ENCODE data around the gene ARHGEF10L. TPM values are rescaled to one million over a fixed set of nuclear protein-coding genes. Genes with fewer than 3 reads are reported as not detected.

ARHGEF10L gene
- total RNA-seq, 1 experiment from 2014 or later, result 19.6 TPM

GRCh38 chr1:17599954-17600300, 60.4 kb downstream of the ARHGEF10L start:
- DNase-seq (ENCODE audit: low spot score), result peak; percentile 93
- in situ Hi-C loops (cut with HindIII; ENCODE audit: low sequenced_read_pairs), result loop anchor here (5.0 to 10.0 kb wide), 2 partner anchors 53 to 105 kb away; no protein-coding TSS in a partner anchor

GRCh38 chr1:17600321-17600720, 60.8 kb downstream of the ARHGEF10L start:
- peak; percentile 83 for DNase-seq (ENCODE audit: low spot score)
- in situ Hi-C loops (cut with HindIII; ENCODE audit: low sequenced_read_pairs), result loop anchor here (5.0 to 10.0 kb wide), 2 partner anchors 53 to 106 kb away; no protein-coding TSS in a partner anchor

- no peak for DNase-seq (ENCODE audit: low spot score)
- in situ Hi-C loops (cut with HindIII; ENCODE audit: low sequenced_read_pairs), result loop anchor here (5.0 to 10.0 kb wide), 2 partner anchors 55 to 107 kb away; no protein-coding TSS in a partner anchor
Observed at GRCh38 chr1:17601643-17602382, 62.3 kb downstream of the ARHGEF10L start.

- in situ Hi-C loops (cut with HindIII; ENCODE audit: low sequenced_read_pairs), result loop anchor here (5.0 to 10.0 kb wide), 2 partner anchors 56 to 108 kb away; no protein-coding TSS in a partner anchor
- no peak for DNase-seq (ENCODE audit: low spot score)
Observed at GRCh38 chr1:17603091-17603841, 63.8 kb downstream of the ARHGEF10L start.

- no peak for DNase-seq (ENCODE audit: low spot score)
- in situ Hi-C loops (cut with HindIII; ENCODE audit: low sequenced_read_pairs), result loop anchor here (10.0 kb wide), 1 partner anchor 111 kb away; no protein-coding TSS in a partner anchor
Observed at GRCh38 chr1:17605582-17606344, 66.3 kb downstream of the ARHGEF10L start.

GRCh38 chr1:17606826-17607440, 67.4 kb downstream of the ARHGEF10L start:
- peak; percentile 83 for DNase-seq (ENCODE audit: low spot score)
- in situ Hi-C loops (cut with HindIII; ENCODE audit: low sequenced_read_pairs), result loop anchor here (10.0 kb wide), 1 partner anchor 112 kb away; no protein-coding TSS in a partner anchor

- DNase-seq (ENCODE audit: low spot score), result peak; percentile 65
- in situ Hi-C loops (cut with HindIII; ENCODE audit: low sequenced_read_pairs), result loop anchor here (10.0 kb wide), 1 partner anchor 113 kb away; no protein-coding TSS in a partner anchor
Observed at GRCh38 chr1:17607644-17608581, 68.4 kb downstream of the ARHGEF10L start.

GRCh38 chr1:17609529-17609928, 70.0 kb downstream of the ARHGEF10L start:
- DNase-seq (ENCODE audit: low spot score), result peak; percentile 71
- in situ Hi-C loops (cut with HindIII; ENCODE audit: low sequenced_read_pairs), result loop anchor here (10.0 kb wide), 1 partner anchor 115 kb away; no protein-coding TSS in a partner anchor

GRCh38 chr1:17610085-17610484, 70.6 kb downstream of the ARHGEF10L start:
- in situ Hi-C loops (cut with HindIII; ENCODE audit: low sequenced_read_pairs), result no loop called here
- no peak for DNase-seq (ENCODE audit: low spot score)

GRCh38 chr1:17610713-17611112, 71.2 kb downstream of the ARHGEF10L start:
- in situ Hi-C loops (cut with HindIII; ENCODE audit: low sequenced_read_pairs), result no loop called here
- DNase-seq (ENCODE audit: low spot score), result no peak

- in situ Hi-C loops (cut with HindIII; ENCODE audit: low sequenced_read_pairs), result no loop called here
- no peak for DNase-seq (ENCODE audit: low spot score)
Observed at GRCh38 chr1:17611991-17612390, 72.5 kb downstream of the ARHGEF10L start.

GRCh38 chr1:17612831-17613230, 73.3 kb downstream of the ARHGEF10L start:
- in situ Hi-C loops (cut with HindIII; ENCODE audit: low sequenced_read_pairs), result no loop called here

GRCh38 chr1:17614586-17614985, 75.1 kb downstream of the ARHGEF10L start:
- in situ Hi-C loops (cut with HindIII; ENCODE audit: low sequenced_read_pairs), result no loop called here
- no peak for DNase-seq (ENCODE audit: low spot score)

More at GRCh38 chr1:17612831-17613230, 73.3 kb downstream of the ARHGEF10L start:
- DNase-seq (ENCODE audit: low spot score), result peak; percentile 61

- no peak for DNase-seq (ENCODE audit: low spot score)
- in situ Hi-C loops (cut with HindIII; ENCODE audit: low sequenced_read_pairs), result no loop called here
Observed at GRCh38 chr1:17615157-17615556, 75.7 kb downstream of the ARHGEF10L start.

- DNase-seq (ENCODE audit: low spot score), result no peak
- in situ Hi-C loops (cut with HindIII; ENCODE audit: low sequenced_read_pairs), result no loop called here
Observed at GRCh38 chr1:17615959-17616358, 76.5 kb downstream of the ARHGEF10L start.

GRCh38 chr1:17616731-17617279, 77.3 kb downstream of the ARHGEF10L start:
- DNase-seq (ENCODE audit: low spot score), result no peak
- in situ Hi-C loops (cut with HindIII; ENCODE audit: low sequenced_read_pairs), result no loop called here

- DNase-seq (ENCODE audit: low spot score), result no peak
- in situ Hi-C loops (cut with HindIII; ENCODE audit: low sequenced_read_pairs), result no loop called here
Observed at GRCh38 chr1:17617787-17618557, 78.5 kb downstream of the ARHGEF10L start.
